ENCODE results near the gene ARV1. TPM values are rescaled to one million over a fixed set of nuclear protein-coding genes. Genes with fewer than 3 reads are reported as not detected.

ARV1 gene
- total and polyA plus RNA-seq, 2 experiments from 2014 or later, result 10.4 to 20.0 TPM

DNA sequence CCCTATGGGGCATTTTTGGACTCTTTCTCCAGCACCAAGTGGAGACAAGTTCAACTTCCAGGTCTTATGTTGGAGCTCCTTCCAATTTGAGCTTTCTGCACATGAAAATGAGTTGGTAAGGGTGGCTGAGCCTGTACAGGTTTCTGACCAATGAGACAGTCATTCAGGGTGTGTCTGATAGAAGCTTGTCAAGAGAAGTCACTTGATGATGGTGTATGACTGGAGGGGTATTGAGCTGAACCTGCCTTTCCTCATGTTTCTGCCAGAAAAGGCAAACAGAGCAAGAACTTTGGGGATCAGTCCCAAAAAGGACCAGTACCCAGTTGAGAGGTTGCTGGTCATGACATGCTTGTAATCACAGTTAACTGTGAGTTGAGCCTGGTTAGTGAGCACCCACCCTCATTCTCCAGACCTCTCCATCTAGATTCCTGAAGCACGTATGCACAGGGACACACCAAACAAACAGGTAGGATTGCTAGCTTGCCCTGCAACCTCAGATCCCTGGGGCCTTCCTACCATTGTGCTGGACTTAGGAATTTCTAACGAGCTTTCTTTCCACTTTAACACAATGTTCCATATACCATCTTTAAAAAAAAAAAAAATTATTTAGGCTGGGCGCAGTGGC lies 34.6 kb downstream of the ARV1 start:
- no peaks in the 10 kb centered on the region for H3K36me3 Mint-ChIP-seq (ENCODE audit: low read depth)
- no peak for DNase-seq (ENCODE audit: low spot score)
- no peaks in the 10 kb centered on the region for H3K36me3 ChIP-seq (ENCODE audit: insufficient read depth)
- no peak overlapping the region for H3K4me3 ChIP-seq
- ATAC-seq, result no peak
- no peaks in the 10 kb centered on the region for H4K20me1 ChIP-seq (replicated peaks; ENCODE audit: insufficient read depth)
- no peak overlapping the region for H3K27ac ChIP-seq (ENCODE audit: low read depth)
- peaks cover 12% of the 10 kb centered on the region for H3K27me3 Mint-ChIP-seq (ENCODE audit: insufficient read depth, low read depth, poor library complexity)
- TF ChIP-seq JUNB (IDR thresholded peaks at IDR 0.05; ENCODE audit: unreplicated experiment), result no peak
- TF ChIP-seq, protein P1, sequence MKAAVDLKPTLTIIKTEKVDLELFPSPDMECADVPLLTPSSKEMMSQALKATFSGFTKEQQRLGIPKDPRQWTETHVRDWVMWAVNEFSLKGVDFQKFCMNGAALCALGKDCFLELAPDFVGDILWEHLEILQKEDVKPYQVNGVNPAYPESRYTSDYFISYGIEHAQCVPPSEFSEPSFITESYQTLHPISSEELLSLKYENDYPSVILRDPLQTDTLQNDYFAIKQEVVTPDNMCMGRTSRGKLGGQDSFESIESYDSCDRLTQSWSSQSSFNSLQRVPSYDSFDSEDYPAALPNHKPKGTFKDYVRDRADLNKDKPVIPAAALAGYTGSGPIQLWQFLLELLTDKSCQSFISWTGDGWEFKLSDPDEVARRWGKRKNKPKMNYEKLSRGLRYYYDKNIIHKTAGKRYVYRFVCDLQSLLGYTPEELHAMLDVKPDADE (IDR thresholded peaks at IDR 0.05), result no peak
- TF ChIP-seq ZNF331 (CRISPR knock-in tag; IDR thresholded peaks at IDR 0.05; ENCODE audit: low read depth), result no peak
- TF ChIP-seq POLR2AphosphoS5 (IDR thresholded peaks at IDR 0.05; ENCODE audit: low read depth), result no peak
- TF ChIP-seq, protein P2, sequence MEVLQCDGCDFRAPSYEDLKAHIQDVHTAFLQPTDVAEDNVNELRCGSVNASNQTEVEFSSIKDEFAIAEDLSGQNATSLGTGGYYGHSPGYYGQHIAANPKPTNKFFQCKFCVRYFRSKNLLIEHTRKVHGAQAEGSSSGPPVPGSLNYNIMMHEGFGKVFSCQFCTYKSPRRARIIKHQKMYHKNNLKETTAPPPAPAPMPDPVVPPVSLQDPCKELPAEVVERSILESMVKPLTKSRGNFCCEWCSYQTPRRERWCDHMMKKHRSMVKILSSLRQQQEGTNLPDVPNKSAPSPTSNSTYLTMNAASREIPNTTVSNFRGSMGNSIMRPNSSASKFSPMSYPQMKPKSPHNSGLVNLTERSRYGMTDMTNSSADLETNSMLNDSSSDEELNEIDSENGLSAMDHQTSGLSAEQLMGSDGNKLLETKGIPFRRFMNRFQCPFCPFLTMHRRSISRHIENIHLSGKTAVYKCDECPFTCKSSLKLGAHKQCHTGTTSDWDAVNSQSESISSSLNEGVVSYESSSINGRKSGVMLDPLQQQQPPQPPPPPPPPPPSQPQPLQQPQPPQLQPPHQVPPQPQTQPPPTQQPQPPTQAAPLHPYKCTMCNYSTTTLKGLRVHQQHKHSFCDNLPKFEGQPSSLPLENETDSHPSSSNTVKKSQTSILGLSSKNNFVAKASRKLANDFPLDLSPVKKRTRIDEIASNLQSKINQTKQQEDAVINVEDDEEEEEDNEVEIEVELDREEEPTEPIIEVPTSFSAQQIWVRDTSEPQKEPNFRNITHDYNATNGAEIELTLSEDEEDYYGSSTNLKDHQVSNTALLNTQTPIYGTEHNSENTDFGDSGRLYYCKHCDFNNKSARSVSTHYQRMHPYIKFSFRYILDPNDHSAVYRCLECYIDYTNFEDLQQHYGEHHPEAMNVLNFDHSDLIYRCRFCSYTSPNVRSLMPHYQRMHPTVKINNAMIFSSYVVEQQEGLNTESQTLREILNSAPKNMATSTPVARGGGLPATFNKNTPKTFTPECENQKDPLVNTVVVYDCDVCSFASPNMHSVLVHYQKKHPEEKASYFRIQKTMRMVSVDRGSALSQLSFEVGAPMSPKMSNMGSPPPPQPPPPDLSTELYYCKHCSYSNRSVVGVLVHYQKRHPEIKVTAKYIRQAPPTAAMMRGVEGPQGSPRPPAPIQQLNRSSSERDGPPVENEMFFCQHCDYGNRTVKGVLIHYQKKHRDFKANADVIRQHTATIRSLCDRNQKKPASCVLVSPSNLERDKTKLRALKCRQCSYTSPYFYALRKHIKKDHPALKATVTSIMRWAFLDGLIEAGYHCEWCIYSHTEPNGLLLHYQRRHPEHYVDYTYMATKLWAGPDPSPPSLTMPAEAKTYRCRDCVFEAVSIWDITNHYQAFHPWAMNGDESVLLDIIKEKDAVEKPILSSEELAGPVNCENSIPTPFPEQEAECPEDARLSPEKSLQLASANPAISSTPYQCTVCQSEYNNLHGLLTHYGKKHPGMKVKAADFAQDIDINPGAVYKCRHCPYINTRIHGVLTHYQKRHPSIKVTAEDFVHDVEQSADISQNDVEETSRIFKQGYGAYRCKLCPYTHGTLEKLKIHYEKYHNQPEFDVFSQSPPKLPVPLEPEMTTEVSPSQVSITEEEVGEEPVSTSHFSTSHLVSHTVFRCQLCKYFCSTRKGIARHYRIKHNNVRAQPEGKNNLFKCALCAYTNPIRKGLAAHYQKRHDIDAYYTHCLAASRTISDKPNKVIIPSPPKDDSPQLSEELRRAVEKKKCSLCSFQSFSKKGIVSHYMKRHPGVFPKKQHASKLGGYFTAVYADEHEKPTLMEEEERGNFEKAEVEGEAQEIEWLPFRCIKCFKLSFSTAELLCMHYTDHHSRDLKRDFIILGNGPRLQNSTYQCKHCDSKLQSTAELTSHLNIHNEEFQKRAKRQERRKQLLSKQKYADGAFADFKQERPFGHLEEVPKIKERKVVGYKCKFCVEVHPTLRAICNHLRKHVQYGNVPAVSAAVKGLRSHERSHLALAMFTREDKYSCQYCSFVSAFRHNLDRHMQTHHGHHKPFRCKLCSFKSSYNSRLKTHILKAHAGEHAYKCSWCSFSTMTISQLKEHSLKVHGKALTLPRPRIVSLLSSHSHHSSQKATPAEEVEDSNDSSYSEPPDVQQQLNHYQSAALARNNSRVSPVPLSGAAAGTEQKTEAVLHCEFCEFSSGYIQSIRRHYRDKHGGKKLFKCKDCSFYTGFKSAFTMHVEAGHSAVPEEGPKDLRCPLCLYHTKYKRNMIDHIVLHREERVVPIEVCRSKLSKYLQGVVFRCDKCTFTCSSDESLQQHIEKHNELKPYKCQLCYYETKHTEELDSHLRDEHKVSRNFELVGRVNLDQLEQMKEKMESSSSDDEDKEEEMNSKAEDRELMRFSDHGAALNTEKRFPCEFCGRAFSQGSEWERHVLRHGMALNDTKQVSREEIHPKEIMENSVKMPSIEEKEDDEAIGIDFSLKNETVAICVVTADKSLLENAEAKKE (CRISPR knock-in tag; IDR thresholded peaks at IDR 0.05), result no peak
- no peak for TF ChIP-seq NANOG (IDR thresholded peaks at IDR 0.05; ENCODE audit: borderline replicate concordance)
- no peak for TF ChIP-seq EZH2phosphoT487 (IDR thresholded peaks at IDR 0.05; ENCODE audit: unreplicated experiment)
- no peak for TF ChIP-seq STAT1 (IDR thresholded peaks at IDR 0.05; ENCODE audit: unreplicated experiment)
- TF ChIP-seq EZH2 (IDR thresholded peaks at IDR 0.05; ENCODE audit: low read depth, unreplicated experiment), result no peak
- TF ChIP-seq, protein P3, sequence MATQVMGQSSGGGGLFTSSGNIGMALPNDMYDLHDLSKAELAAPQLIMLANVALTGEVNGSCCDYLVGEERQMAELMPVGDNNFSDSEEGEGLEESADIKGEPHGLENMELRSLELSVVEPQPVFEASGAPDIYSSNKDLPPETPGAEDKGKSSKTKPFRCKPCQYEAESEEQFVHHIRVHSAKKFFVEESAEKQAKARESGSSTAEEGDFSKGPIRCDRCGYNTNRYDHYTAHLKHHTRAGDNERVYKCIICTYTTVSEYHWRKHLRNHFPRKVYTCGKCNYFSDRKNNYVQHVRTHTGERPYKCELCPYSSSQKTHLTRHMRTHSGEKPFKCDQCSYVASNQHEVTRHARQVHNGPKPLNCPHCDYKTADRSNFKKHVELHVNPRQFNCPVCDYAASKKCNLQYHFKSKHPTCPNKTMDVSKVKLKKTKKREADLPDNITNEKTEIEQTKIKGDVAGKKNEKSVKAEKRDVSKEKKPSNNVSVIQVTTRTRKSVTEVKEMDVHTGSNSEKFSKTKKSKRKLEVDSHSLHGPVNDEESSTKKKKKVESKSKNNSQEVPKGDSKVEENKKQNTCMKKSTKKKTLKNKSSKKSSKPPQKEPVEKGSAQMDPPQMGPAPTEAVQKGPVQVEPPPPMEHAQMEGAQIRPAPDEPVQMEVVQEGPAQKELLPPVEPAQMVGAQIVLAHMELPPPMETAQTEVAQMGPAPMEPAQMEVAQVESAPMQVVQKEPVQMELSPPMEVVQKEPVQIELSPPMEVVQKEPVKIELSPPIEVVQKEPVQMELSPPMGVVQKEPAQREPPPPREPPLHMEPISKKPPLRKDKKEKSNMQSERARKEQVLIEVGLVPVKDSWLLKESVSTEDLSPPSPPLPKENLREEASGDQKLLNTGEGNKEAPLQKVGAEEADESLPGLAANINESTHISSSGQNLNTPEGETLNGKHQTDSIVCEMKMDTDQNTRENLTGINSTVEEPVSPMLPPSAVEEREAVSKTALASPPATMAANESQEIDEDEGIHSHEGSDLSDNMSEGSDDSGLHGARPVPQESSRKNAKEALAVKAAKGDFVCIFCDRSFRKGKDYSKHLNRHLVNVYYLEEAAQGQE (IDR thresholded peaks at IDR 0.05; ENCODE audit: unreplicated experiment), result no peak
- no peak for TF ChIP-seq ZNF114 (CRISPR knock-in tag; IDR thresholded peaks at IDR 0.05)
- TF ChIP-seq, protein P4, sequence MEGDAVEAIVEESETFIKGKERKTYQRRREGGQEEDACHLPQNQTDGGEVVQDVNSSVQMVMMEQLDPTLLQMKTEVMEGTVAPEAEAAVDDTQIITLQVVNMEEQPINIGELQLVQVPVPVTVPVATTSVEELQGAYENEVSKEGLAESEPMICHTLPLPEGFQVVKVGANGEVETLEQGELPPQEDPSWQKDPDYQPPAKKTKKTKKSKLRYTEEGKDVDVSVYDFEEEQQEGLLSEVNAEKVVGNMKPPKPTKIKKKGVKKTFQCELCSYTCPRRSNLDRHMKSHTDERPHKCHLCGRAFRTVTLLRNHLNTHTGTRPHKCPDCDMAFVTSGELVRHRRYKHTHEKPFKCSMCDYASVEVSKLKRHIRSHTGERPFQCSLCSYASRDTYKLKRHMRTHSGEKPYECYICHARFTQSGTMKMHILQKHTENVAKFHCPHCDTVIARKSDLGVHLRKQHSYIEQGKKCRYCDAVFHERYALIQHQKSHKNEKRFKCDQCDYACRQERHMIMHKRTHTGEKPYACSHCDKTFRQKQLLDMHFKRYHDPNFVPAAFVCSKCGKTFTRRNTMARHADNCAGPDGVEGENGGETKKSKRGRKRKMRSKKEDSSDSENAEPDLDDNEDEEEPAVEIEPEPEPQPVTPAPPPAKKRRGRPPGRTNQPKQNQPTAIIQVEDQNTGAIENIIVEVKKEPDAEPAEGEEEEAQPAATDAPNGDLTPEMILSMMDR (conservative IDR thresholded peaks at IDR 0.05; ENCODE audit: low read depth in 2 of 2), result no peak
- no peak for TF ChIP-seq CREB1 (CRISPR knock-in tag; IDR thresholded peaks at IDR 0.05; ENCODE audit: low read depth)
- H3F3A ChIP-seq (replicated peaks; ENCODE audit: low read depth), result no peaks in the 10 kb centered on the region
- no peaks in the 10 kb centered on the region for H3K79me2 ChIP-seq (replicated peaks; ENCODE audit: insufficient read depth)
- peaks cover 3% of the 10 kb centered on the region; the same call in 2 of the 3 replicates for H3K4me1 Mint-ChIP-seq
- H3K27me3 ChIP-seq (ENCODE audit: insufficient read depth), result peaks cover 7% of the 10 kb centered on the region; the same call in 1 of the 2 replicates
- H2AFZ ChIP-seq, result no peak overlapping the region
- H3K27ac Mint-ChIP-seq, result no peak overlapping the region
- no peaks in the 10 kb centered on the region for H3K4me1 ChIP-seq (ENCODE audit: insufficient read depth)
- H3K9me2 ChIP-seq (ENCODE audit: insufficient read depth), result no peaks in the 10 kb centered on the region
- no peaks in the 10 kb centered on the region for H3K9me3 Mint-ChIP-seq
- H3K4me2 ChIP-seq, result no peak overlapping the region
- no peak overlapping the region for H3K4me3 Mint-ChIP-seq

Data from GM23338 (cell line).